Measurements from ENCODE around the gene CALN1.
"Not testable (repeated sequence)": the region's sequence is repeated elsewhere in the genome, so short reads cannot be mapped to it uniquely, and the experiment has no call there.

The CALN1 gene

GRCh38 chr7:72345208-72345727 lies 66.9 kb downstream of the CALN1 start:
- no peak for TF ChIP-seq CTCF (IDR thresholded peaks at IDR 0.05; ENCODE audit: low read depth, low read length)
- no peak for DNase-seq (ENCODE audit: low read depth in 2 of 2)
- H3K4me3 ChIP-seq (replicated peaks in 1 of 2; ENCODE audit: low read depth in 2 of 2, low read length in 2 of 2) = no peak overlapping the region

GRCh38 chr7:72343991-72344390 lies 68.1 kb downstream of the CALN1 start:
- no peak overlapping the region for H3K4me3 ChIP-seq (replicated peaks in 1 of 2; ENCODE audit: low read depth in 2 of 2, low read length in 2 of 2)
- no peak for TF ChIP-seq CTCF (IDR thresholded peaks at IDR 0.05; ENCODE audit: low read depth, low read length)

GRCh38 chr7:72343354-72343753 lies 68.8 kb downstream of the CALN1 start:
- not testable (repeated sequence) for DNase-seq (ENCODE audit: low read depth in 2 of 2); H3K4me3 ChIP-seq (replicated peaks in 1 of 2; ENCODE audit: low read depth in 2 of 2, low read length in 2 of 2)

More at GRCh38 chr7:72343991-72344390, 68.1 kb downstream of the CALN1 start:
- DNase-seq (ENCODE audit: low read depth in 2 of 2) = no peak

- TF ChIP-seq CTCF (IDR thresholded peaks at IDR 0.05; ENCODE audit: low read depth, low read length) = no peak
- DNase-seq (ENCODE audit: low read depth in 2 of 2) = no peak
- H3K4me3 ChIP-seq (replicated peaks in 1 of 2; ENCODE audit: low read depth in 2 of 2, low read length in 2 of 2) = no peak overlapping the region
Observed at GRCh38 chr7:72337390-72338167, 74.6 kb downstream of the CALN1 start.

- H3K4me3 ChIP-seq (replicated peaks in 1 of 2; ENCODE audit: low read depth in 2 of 2, low read length in 2 of 2) = no peak overlapping the region
- no peak for TF ChIP-seq CTCF (IDR thresholded peaks at IDR 0.05; ENCODE audit: low read depth, low read length)
- no peak for DNase-seq (ENCODE audit: low read depth in 2 of 2)
Observed at GRCh38 chr7:72336632-72337389, 75.3 kb downstream of the CALN1 start.

- TF ChIP-seq CTCF (IDR thresholded peaks at IDR 0.05; ENCODE audit: low read depth, low read length) = no peak
- H3K4me3 ChIP-seq (replicated peaks in 1 of 2; ENCODE audit: low read depth in 2 of 2, low read length in 2 of 2) = no peak overlapping the region
- no peak for DNase-seq (ENCODE audit: low read depth in 2 of 2)
Observed at GRCh38 chr7:72336382-72336631, 75.8 kb downstream of the CALN1 start.

- no peak for TF ChIP-seq CTCF (IDR thresholded peaks at IDR 0.05; ENCODE audit: low read depth, low read length)
- DNase-seq (ENCODE audit: low read depth in 2 of 2) = no peak
- no peak overlapping the region for H3K4me3 ChIP-seq (replicated peaks in 1 of 2; ENCODE audit: low read depth in 2 of 2, low read length in 2 of 2)
Observed at GRCh38 chr7:72335561-72336381, 76.4 kb downstream of the CALN1 start.
